GM12878 (cell line): ENCODE measurements around the gene RPS6KA4. TPM values are rescaled to one million over a fixed set of nuclear protein-coding genes. Genes with fewer than 3 reads are reported as not detected.

Source experiments
- ETV6 ChIP-seq, 2 experiments: fragments of 450-650 bp in 1 of 2; IDR thresholded peaks in 1 of 2; conservative IDR thresholded peaks in 1 of 2; 2 replicates each; pipeline ENCODE4 v1.6.1; 2014; ENCODE audit warnings: antibody characterized with exemption in 1 of 2, borderline replicate concordance in 1 of 2, low read depth in 1 of 2, mild to moderate bottlenecking in 1 of 2, moderate library complexity in 1 of 2
- NR2C2 ChIP-seq: IDR thresholded peaks from 2 replicates; pipeline ENCODE4 v1.6.1; 2011; ENCODE audit warnings: borderline replicate concordance, low read depth; ENCODE audit not compliant: control insufficient read depth, insufficient read length
- SIX5 ChIP-seq: IDR thresholded peaks from 2 replicates; pipeline ENCODE4 v1.6.1; 2011; ENCODE audit warnings: mild to moderate bottlenecking, low read depth, low read length, moderate library complexity; ENCODE audit not compliant: severe bottlenecking
- TBL1XR1 ChIP-seq: IDR thresholded peaks from 2 replicates; pipeline ENCODE4 v1.6.1; 2012; ENCODE audit warnings: low read depth, low read length, improper control_type of control experiment
- TCF7 ChIP-seq: IDR thresholded peaks from 2 replicates; pipeline ENCODE4 v1.6.1; 2014; ENCODE audit warnings: antibody characterized with exemption, borderline replicate concordance
- polyA plus RNA-seq, 11 experiments: library from polyadenylated mRNA; depleted of rRNA in 4 of 11; unstranded in 6 of 11; stranded (reverse) in 5 of 11; fragments of >200 nt; fragmentation: Nextera tagmentation in 4 of 11; fragmentation: Illumina TruSeq in 1 of 11; extraction: Ambion mirVana in 4 of 11; extraction: Trizol in 1 of 11; gene quantifications; 1 replicate in 1 of 11; 2 replicates in 10 of 11; pipeline versions ENCODE4 v1.2.1 to v1.2.3, GENCODE V29; 2011 to 2016; ENCODE audit warnings: inconsistent platforms in 2 of 11, missing spikeins in 2 of 11, low read depth in 1 of 11
- total RNA-seq, 4 experiments: library from RNA; depleted of rRNA in 3 of 4; stranded (reverse); fragments of >200 nt in 3 of 4; fragmentation: Illumina TruSeq in 1 of 4; extraction: Trizol in 1 of 4; gene quantifications; 2 replicates each; pipeline versions ENCODE4 v1.2.1 to v1.2.3, GENCODE V29; 2013 to 2021
- TF ChIP-seq, protein P1 (sequence below): fragments of 450-650 bp; IDR thresholded peaks from 2 replicates; pipeline ENCODE4 v1.6.1; 2017; ENCODE audit warnings: antibody characterized with exemption, mild to moderate bottlenecking, moderate library complexity
- TF ChIP-seq, protein P2 (sequence below): IDR thresholded peaks from 2 replicates; pipeline ENCODE4 v1.6.1; 2011; ENCODE audit warnings: borderline replicate concordance, low read depth, mild to moderate bottlenecking, moderate library complexity, mixed read lengths, low read length; ENCODE audit not compliant: insufficient read depth; ENCODE audit errors: extremely low read length
- TF ChIP-seq, protein P3 (sequence below), 3 experiments: IDR thresholded peaks in 2 of 3; conservative IDR thresholded peaks in 1 of 3; 2 replicates each; pipeline ENCODE4 v1.5.1; 2011; ENCODE audit warnings: low read depth in 3 of 3, low read length in 3 of 3, mild to moderate bottlenecking in 3 of 3, control low read depth in 2 of 3, moderate library complexity in 2 of 3, inconsistent platforms in 1 of 3, mixed read lengths in 1 of 3; ENCODE audit not compliant: control insufficient read depth in 2 of 3, insufficient read depth in 1 of 3; ENCODE audit errors: extremely low read depth in 1 of 3

Gene RPS6KA4
- total and polyA plus RNA-seq, 10 of the 15 experiments (the other 5 are each of a cell fraction or from before 2014, with no cell fraction given): 0.34 to 32.6 (median 11.3) TPM

- TF ChIP-seq, protein P1, sequence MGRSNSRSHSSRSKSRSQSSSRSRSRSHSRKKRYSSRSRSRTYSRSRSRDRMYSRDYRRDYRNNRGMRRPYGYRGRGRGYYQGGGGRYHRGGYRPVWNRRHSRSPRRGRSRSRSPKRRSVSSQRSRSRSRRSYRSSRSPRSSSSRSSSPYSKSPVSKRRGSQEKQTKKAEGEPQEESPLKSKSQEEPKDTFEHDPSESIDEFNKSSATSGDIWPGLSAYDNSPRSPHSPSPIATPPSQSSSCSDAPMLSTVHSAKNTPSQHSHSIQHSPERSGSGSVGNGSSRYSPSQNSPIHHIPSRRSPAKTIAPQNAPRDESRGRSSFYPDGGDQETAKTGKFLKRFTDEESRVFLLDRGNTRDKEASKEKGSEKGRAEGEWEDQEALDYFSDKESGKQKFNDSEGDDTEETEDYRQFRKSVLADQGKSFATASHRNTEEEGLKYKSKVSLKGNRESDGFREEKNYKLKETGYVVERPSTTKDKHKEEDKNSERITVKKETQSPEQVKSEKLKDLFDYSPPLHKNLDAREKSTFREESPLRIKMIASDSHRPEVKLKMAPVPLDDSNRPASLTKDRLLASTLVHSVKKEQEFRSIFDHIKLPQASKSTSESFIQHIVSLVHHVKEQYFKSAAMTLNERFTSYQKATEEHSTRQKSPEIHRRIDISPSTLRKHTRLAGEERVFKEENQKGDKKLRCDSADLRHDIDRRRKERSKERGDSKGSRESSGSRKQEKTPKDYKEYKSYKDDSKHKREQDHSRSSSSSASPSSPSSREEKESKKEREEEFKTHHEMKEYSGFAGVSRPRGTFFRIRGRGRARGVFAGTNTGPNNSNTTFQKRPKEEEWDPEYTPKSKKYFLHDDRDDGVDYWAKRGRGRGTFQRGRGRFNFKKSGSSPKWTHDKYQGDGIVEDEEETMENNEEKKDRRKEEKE: no peak
- TF ChIP-seq, protein P2, sequence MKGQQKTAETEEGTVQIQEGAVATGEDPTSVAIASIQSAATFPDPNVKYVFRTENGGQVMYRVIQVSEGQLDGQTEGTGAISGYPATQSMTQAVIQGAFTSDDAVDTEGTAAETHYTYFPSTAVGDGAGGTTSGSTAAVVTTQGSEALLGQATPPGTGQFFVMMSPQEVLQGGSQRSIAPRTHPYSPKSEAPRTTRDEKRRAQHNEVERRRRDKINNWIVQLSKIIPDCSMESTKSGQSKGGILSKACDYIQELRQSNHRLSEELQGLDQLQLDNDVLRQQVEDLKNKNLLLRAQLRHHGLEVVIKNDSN: no peak
- TF ChIP-seq NR2C2: no peak
- no peak for TF ChIP-seq SIX5
- TF ChIP-seq, protein P3, sequence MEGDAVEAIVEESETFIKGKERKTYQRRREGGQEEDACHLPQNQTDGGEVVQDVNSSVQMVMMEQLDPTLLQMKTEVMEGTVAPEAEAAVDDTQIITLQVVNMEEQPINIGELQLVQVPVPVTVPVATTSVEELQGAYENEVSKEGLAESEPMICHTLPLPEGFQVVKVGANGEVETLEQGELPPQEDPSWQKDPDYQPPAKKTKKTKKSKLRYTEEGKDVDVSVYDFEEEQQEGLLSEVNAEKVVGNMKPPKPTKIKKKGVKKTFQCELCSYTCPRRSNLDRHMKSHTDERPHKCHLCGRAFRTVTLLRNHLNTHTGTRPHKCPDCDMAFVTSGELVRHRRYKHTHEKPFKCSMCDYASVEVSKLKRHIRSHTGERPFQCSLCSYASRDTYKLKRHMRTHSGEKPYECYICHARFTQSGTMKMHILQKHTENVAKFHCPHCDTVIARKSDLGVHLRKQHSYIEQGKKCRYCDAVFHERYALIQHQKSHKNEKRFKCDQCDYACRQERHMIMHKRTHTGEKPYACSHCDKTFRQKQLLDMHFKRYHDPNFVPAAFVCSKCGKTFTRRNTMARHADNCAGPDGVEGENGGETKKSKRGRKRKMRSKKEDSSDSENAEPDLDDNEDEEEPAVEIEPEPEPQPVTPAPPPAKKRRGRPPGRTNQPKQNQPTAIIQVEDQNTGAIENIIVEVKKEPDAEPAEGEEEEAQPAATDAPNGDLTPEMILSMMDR (IDR thresholded peaks at IDR 0.05 in 2 of 3, conservative IDR thresholded peaks at IDR 0.05 in 1 of 3; ENCODE audit: control insufficient read depth in 2 of 3, extremely low read depth in 1 of 3, insufficient read depth in 1 of 3, low read depth in 3 of 3, low read length in 3 of 3): no peak
- no peak for TF ChIP-seq TCF7
- TF ChIP-seq ETV6 (conservative IDR thresholded peaks at IDR 0.05 in 1 of 2, IDR thresholded peaks at IDR 0.05 in 1 of 2; ENCODE audit: borderline replicate concordance in 1 of 2, low read depth in 1 of 2): peak in 1 of 2 experiments; percentile 95; a peak in 2 of 4 replicates
- peak; percentile 9; the same call in 1 of the 2 replicates for TF ChIP-seq TBL1XR1
These were observed 19.1 kb upstream of the RPS6KA4 start, which contains the start of gene CCDC88B (continued) for GRCh38 chr11:64339754-64340408.
